ENCODE measurements around the gene UBP1. TPM values are rescaled to one million over a fixed set of nuclear protein-coding genes. Genes with fewer than 3 reads are reported as not detected.

Gene UBP1
- total and polyA plus RNA-seq, 3 experiments from 2014 or later, result 15.9 to 79.4 (median 70.8) TPM

GRCh38 chr3:33372218-33373081 lies 67.8 kb downstream of the UBP1 start:
- peaks cover 0 to 1% (median 0%) of the 10 kb centered on the region in 3 donors for H3K36me3 Mint-ChIP-seq
- no peak overlapping the region for H3K4me3 ChIP-seq (ENCODE audit: low read length)
- CTCF ChIA-PET, result interaction anchor here (0.7 to 3.7 kb wide), 19 partner anchors 8 to 591 kb away, joined by 3 to 23 read pairs (median 5); no protein-coding TSS in a partner anchor

GRCh38 chr3:33364531-33365128 lies 75.6 kb downstream of the UBP1 start:
- no peaks in the 10 kb centered on the region for H3K36me3 ChIP-seq (ENCODE audit: insufficient read depth, low read length)
- H3K27me3 Mint-ChIP-seq, result peaks cover 3 to 14% of the 10 kb centered on the region in 2 donors
- ChIA-PET CTCF (interaction anchor here (0.6 to 1.4 kb wide), 2 partner anchors 8 to 417 kb away, joined by 3 to 4 read pairs; no protein-coding TSS in a partner anchor), POLR2A (no interaction called here)
- no peaks in the 10 kb centered on the region for H3K4me1 ChIP-seq (ENCODE audit: insufficient read depth, low read length)
- H3K27ac ChIP-seq (ENCODE audit: low read depth, low read length), result no peak overlapping the region
- no peak overlapping the region for H3K4me3 Mint-ChIP-seq
- H3K9me3 ChIP-seq (ENCODE audit: low read length), result no peaks in the 10 kb centered on the region
- H3K4me3 ChIP-seq (ENCODE audit: low read length), result no peak overlapping the region
- H3K36me3 Mint-ChIP-seq, result no peaks in the 10 kb centered on the region
- no peak overlapping the region for H3K27ac Mint-ChIP-seq
- no peaks in the 10 kb centered on the region for H3K4me1 Mint-ChIP-seq
- H3K9me3 Mint-ChIP-seq, result no peaks in the 10 kb centered on the region
- no peak for DNase-seq
- no peaks in the 10 kb centered on the region for H3K27me3 ChIP-seq (ENCODE audit: insufficient read depth, low read length, poor library complexity, severe bottlenecking)

More at GRCh38 chr3:33372218-33373081, 67.8 kb downstream of the UBP1 start:
- H3K9me3 Mint-ChIP-seq, result peaks cover 0 to 5% (median 0%) of the 10 kb centered on the region in 5 donors
- DNase-seq, result peak; percentile 8 to 56 (median 16)
- H3K9me3 ChIP-seq (ENCODE audit: low read length), result no peaks in the 10 kb centered on the region
- no peaks in the 10 kb centered on the region for H3K36me3 ChIP-seq (ENCODE audit: insufficient read depth, low read length)
- H3K27me3 ChIP-seq (ENCODE audit: insufficient read depth, low read length, poor library complexity, severe bottlenecking), result no peaks in the 10 kb centered on the region
- no peak overlapping the region for H3K27ac ChIP-seq (ENCODE audit: low read depth, low read length)
- H3K4me3 Mint-ChIP-seq, result no peak overlapping the region
- peaks cover 0 to 7% (median 7%) of the 10 kb centered on the region in 3 donors for H3K4me1 Mint-ChIP-seq
- H3K4me1 ChIP-seq (ENCODE audit: insufficient read depth, low read length), result no peaks in the 10 kb centered on the region
- peaks cover 10 to 25% of the 10 kb centered on the region in 2 donors for H3K27me3 Mint-ChIP-seq
- H3K27ac Mint-ChIP-seq, result no peak overlapping the region
- POLR2A ChIA-PET, result interaction anchor here (1.0 kb wide), 1 partner anchor 241 kb away, joined by 3 read pairs; no protein-coding TSS in a partner anchor

- no peaks in the 10 kb centered on the region for H3K36me3 ChIP-seq (ENCODE audit: insufficient read depth, low read length)
- CTCF ChIA-PET, result interaction anchor here (1.4 kb wide), 1 partner anchor 9 kb away, joined by 4 read pairs; no protein-coding TSS in a partner anchor
- Mint-ChIP-seq H3K27ac (no peak overlapping the region), H3K4me3 (no peak overlapping the region), H3K36me3 (no peaks in the 10 kb centered on the region), H3K4me1 (no peaks in the 10 kb centered on the region), H3K9me3 (no peaks in the 10 kb centered on the region), H3K27me3 (peaks cover 5 to 14% of the 10 kb centered on the region in 2 donors)
- H3K4me1 ChIP-seq (ENCODE audit: insufficient read depth, low read length), result no peaks in the 10 kb centered on the region
- H3K9me3 ChIP-seq (ENCODE audit: low read length), result no peaks in the 10 kb centered on the region
- no peak for DNase-seq
- H3K4me3 ChIP-seq (ENCODE audit: low read length), result no peak overlapping the region
- no peaks in the 10 kb centered on the region for H3K27me3 ChIP-seq (ENCODE audit: insufficient read depth, low read length, poor library complexity, severe bottlenecking)
- H3K27ac ChIP-seq (ENCODE audit: low read depth, low read length), result no peak overlapping the region
- POLR2A ChIA-PET, result no interaction called here
These were observed 76.1 kb downstream of the UBP1 start for GRCh38 chr3:33364060-33364459.

GRCh38 chr3:33363113-33363800 lies 76.9 kb downstream of the UBP1 start:
- ChIA-PET CTCF (interaction anchor here (1.6 kb wide), 1 partner anchor 10 kb away, joined by 5 read pairs; no protein-coding TSS in a partner anchor), POLR2A (no interaction called here)
- Mint-ChIP-seq H3K27ac (no peak overlapping the region), H3K27me3 (peaks cover 7 to 18% of the 10 kb centered on the region in 2 donors), H3K9me3 (no peaks in the 10 kb centered on the region), H3K4me1 (no peaks in the 10 kb centered on the region), H3K4me3 (no peak overlapping the region), H3K36me3 (no peaks in the 10 kb centered on the region)
- Histone ChIP-seq H3K36me3 (ENCODE audit: insufficient read depth, low read length) (no peaks in the 10 kb centered on the region), H3K27me3 (ENCODE audit: insufficient read depth, low read length, poor library complexity, severe bottlenecking) (no peaks in the 10 kb centered on the region), H3K4me1 (ENCODE audit: insufficient read depth, low read length) (no peaks in the 10 kb centered on the region), H3K27ac (ENCODE audit: low read depth, low read length) (no peak overlapping the region), H3K9me3 (ENCODE audit: low read length) (no peaks in the 10 kb centered on the region), H3K4me3 (ENCODE audit: low read length) (no peak overlapping the region)
- no peak for DNase-seq

GRCh38 chr3:33360136-33360825 lies 79.9 kb downstream of the UBP1 start:
- Histone ChIP-seq H3K27me3 (ENCODE audit: insufficient read depth, low read length, poor library complexity, severe bottlenecking) (no peaks in the 10 kb centered on the region), H3K9me3 (ENCODE audit: low read length) (no peaks in the 10 kb centered on the region), H3K4me1 (ENCODE audit: insufficient read depth, low read length) (no peaks in the 10 kb centered on the region), H3K4me3 (ENCODE audit: low read length) (no peak overlapping the region), H3K36me3 (ENCODE audit: insufficient read depth, low read length) (no peaks in the 10 kb centered on the region), H3K27ac (ENCODE audit: low read depth, low read length) (no peak overlapping the region)
- CTCF ChIA-PET, result interaction anchor here (1.5 kb wide), 1 partner anchor 13 kb away, joined by 3 read pairs; no protein-coding TSS in a partner anchor
- Mint-ChIP-seq H3K27me3 (peaks cover 10 to 15% of the 10 kb centered on the region in 2 donors), H3K4me1 (peaks cover 0 to 6% (median 4%) of the 10 kb centered on the region in 3 donors), H3K4me3 (no peak overlapping the region), H3K9me3 (no peaks in the 10 kb centered on the region), H3K36me3 (no peaks in the 10 kb centered on the region), H3K27ac (no peak overlapping the region)
- no peak for DNase-seq
- POLR2A ChIA-PET, result no interaction called here

- H3K27me3 ChIP-seq (ENCODE audit: insufficient read depth, low read length, poor library complexity, severe bottlenecking), result no peaks in the 10 kb centered on the region
- peaks cover 10 to 15% of the 10 kb centered on the region in 2 donors for H3K27me3 Mint-ChIP-seq
- ChIA-PET POLR2A (no interaction called here), CTCF (interaction anchor here (1.2 kb wide), 1 partner anchor 14 kb away, joined by 7 read pairs; no protein-coding TSS in a partner anchor)
- no peaks in the 10 kb centered on the region for H3K9me3 ChIP-seq (ENCODE audit: low read length)
- no peaks in the 10 kb centered on the region for H3K4me1 ChIP-seq (ENCODE audit: insufficient read depth, low read length)
- peaks cover 0 to 6% (median 4%) of the 10 kb centered on the region in 3 donors for H3K4me1 Mint-ChIP-seq
- no peak for DNase-seq
- no peaks in the 10 kb centered on the region for H3K36me3 Mint-ChIP-seq
- H3K4me3 Mint-ChIP-seq, result no peak overlapping the region
- no peaks in the 10 kb centered on the region for H3K9me3 Mint-ChIP-seq
- no peaks in the 10 kb centered on the region for H3K36me3 ChIP-seq (ENCODE audit: insufficient read depth, low read length)
- peak overlapping the region in 1 of 8 donors; percentile 78 for H3K27ac Mint-ChIP-seq
- H3K27ac ChIP-seq (ENCODE audit: low read depth, low read length), result no peak overlapping the region
- no peak overlapping the region for H3K4me3 ChIP-seq (ENCODE audit: low read length)
These were observed 81.9 kb downstream of the UBP1 start for GRCh38 chr3:33358172-33358781.

GRCh38 chr3:33355611-33356010 lies 84.6 kb downstream of the UBP1 start:
- Histone ChIP-seq H3K9me3 (ENCODE audit: low read length) (no peaks in the 10 kb centered on the region), H3K36me3 (ENCODE audit: insufficient read depth, low read length) (no peaks in the 10 kb centered on the region), H3K27ac (ENCODE audit: low read depth, low read length) (no peak overlapping the region), H3K4me1 (ENCODE audit: insufficient read depth, low read length) (no peaks in the 10 kb centered on the region), H3K4me3 (ENCODE audit: low read length) (no peak overlapping the region), H3K27me3 (ENCODE audit: insufficient read depth, low read length, poor library complexity, severe bottlenecking) (no peaks in the 10 kb centered on the region)
- Mint-ChIP-seq H3K27me3 (peaks cover 10 to 11% of the 10 kb centered on the region in 2 donors), H3K36me3 (no peaks in the 10 kb centered on the region), H3K27ac (no peak overlapping the region), H3K4me1 (peaks cover 0 to 6% (median 4%) of the 10 kb centered on the region in 3 donors), H3K9me3 (no peaks in the 10 kb centered on the region), H3K4me3 (no peak overlapping the region)
- POLR2A ChIA-PET, result no interaction called here
- DNase-seq, result no peak
- CTCF ChIA-PET, result interaction anchor here (1.7 kb wide), 1 partner anchor 17 kb away, joined by 7 read pairs; no protein-coding TSS in a partner anchor

All from CD8-positive, alpha-beta memory T cell (primary cell).